ENCODE data around the gene SERPINA9.

SERPINA9 gene

DNA sequence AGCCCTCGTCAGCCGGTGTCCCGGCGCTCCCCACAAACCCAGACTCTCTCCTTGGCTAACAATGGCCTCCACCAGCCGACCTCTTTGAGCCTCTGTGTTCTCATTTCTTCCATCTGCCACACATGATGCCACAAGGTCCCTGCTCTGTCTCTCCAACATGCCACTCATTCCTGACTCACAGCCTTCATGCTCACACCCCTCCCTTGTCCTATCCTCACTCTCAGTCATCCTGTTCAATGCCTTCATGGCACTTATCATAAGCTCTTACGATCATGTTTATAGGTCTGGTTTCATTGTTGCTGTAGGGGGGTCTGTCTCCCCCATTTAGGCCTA is 13.8 kb downstream of the SERPINA9 start:
- no peak overlapping the region for H3K27ac Mint-ChIP-seq
- DNase-seq: no peak
- peaks cover 7% of the 10 kb centered on the region for H3K9me3 Mint-ChIP-seq
- H3K4me3 Mint-ChIP-seq: no peak overlapping the region
- no peaks in the 10 kb centered on the region for H3K4me1 Mint-ChIP-seq (ENCODE audit: low read depth)
- H3K27me3 Mint-ChIP-seq: peaks cover 29% of the 10 kb centered on the region
- H3K36me3 Mint-ChIP-seq (ENCODE audit: low read depth): no peaks in the 10 kb centered on the region

DNA sequence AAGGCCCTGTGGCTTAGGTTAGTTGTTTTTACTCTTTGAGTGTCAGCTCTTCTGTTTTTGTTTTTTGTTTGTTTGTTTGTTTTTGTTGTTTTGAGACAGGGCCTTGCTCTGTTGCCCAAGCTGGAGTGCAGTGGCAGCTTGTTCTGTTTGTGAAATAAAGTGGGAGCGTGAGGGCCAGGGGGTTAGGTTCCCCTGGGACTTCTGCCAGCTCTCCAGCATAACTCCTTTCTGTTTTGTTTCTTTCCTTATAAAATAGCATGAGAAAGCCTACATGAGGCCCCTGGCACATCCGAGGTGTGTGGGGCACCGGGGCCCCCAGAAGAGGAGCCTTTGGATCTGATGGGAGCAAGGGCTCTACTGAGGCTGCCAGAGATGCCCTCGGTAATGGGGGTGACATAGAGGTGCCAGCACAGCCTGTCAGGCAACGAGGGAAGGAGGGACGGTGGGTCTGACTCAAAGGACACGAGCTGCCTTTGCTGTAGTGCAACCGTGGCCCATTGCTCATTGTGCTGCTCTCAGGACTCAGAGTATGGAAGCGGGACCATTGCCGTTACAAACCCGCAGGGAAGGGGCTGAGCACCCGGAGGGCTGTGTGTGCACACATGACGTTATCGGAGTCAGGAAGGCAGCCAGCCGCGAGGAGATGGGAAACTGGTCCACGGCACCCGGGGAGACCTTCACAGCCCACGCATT is 14.3 kb downstream of the SERPINA9 start:
- DNase-seq: no peak
- Mint-ChIP-seq H3K9me3 (peaks cover 7% of the 10 kb centered on the region), H3K36me3 (ENCODE audit: low read depth) (no peaks in the 10 kb centered on the region), H3K27ac (no peak overlapping the region), H3K4me3 (no peak overlapping the region), H3K4me1 (ENCODE audit: low read depth) (no peaks in the 10 kb centered on the region), H3K27me3 (peaks cover 34% of the 10 kb centered on the region)

DNA sequence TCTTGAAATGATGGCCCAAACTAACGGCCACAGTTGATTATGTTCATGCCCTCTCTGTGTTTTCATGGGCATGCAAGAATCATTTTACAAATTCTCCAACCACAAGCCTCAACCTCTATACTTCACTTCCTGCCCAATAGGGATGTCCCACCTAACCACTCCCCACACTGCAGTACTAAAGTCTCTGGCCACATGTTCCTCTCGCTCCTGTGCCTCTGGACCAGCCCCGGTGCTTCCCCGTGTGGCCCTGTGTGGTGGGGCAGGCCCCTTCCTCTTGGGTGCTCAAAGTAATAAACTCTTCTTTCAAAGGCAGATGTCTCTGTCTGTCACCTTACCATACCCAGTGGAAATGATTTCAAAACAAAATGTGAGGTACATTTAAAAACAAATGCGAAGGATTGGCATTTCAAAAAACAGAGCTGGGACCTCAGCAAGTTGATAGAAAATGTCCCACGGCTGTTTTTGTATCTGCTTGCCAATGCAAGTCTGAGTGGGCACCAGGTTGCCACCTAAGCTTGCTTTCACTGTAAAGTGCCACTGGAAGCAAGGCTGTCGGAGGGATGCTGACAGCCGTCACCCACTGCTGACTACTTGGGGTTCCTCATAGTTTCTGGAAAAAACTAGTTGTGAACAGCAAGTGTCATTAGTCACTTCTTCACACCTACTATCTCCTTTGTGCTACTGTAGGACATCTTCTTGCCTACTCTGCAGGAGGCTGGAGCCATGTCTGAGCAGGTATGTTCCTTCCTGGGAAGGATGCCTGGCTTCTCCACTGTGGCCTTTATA is 15.2 kb downstream of the SERPINA9 start:
- H3K27me3 Mint-ChIP-seq: peaks cover 41% of the 10 kb centered on the region
- H3K27ac Mint-ChIP-seq: no peak overlapping the region
- H3K36me3 Mint-ChIP-seq (ENCODE audit: low read depth): no peaks in the 10 kb centered on the region
- DNase-seq: no peak
- H3K4me1 Mint-ChIP-seq (ENCODE audit: low read depth): no peaks in the 10 kb centered on the region
- peaks cover 7% of the 10 kb centered on the region for H3K9me3 Mint-ChIP-seq
- H3K4me3 Mint-ChIP-seq: no peak overlapping the region

DNA sequence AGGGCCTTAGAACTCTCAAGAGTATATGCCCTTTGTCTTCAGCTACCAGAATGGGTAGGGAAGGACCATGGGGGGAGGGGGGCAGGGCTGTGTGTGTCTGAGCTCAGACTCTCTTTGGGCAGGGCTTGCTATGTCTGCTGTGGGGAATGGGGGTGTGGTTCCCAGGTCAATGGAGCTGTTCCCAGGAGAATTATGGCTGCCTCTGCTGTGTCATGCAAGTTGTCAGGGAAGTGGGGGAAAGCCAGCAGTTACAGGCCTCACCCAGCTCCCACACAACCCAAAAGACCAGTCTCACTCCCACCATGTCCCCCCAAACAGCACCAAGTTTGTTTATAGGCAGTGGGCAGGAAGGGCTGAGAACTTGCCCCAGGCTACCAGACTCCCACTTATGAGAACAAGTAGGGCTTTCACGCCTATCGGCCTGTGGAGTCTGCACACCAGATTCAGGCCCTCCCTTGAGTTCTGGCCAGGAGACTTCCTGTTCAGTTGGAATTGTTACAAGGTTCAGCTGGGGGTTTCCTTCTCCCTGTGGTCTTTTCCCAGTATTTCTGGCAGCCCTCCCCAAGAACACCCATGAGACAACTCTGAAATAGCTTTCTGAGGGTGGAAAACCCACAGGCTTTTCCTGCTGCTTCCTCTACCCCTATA is 17.3 kb downstream of the SERPINA9 start:
- no peak for DNase-seq
- Mint-ChIP-seq H3K9me3 (peaks cover 5% of the 10 kb centered on the region), H3K4me3 (no peak overlapping the region), H3K27ac (no peak overlapping the region), H3K27me3 (peaks cover 58% of the 10 kb centered on the region), H3K4me1 (ENCODE audit: low read depth) (no peaks in the 10 kb centered on the region), H3K36me3 (ENCODE audit: low read depth) (no peaks in the 10 kb centered on the region)

DNA sequence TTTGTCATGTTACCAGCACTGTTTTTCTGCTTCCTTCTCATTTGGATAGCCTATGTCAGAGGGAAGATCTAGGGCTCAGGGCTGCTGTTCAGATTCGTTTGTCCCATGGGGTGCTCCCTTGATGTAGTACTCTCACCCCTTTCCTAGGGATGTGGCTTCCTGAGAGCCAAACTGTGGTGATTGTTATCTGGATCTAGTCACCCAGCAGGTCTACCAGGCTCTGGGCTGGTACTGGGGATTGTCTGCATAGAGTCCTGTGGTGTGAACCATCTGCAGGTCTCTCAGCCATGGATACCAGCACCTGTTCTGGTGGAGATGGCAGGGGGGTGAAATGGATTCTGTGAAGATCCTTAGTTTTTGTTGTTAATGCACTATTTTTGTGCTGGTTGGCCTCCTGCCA is 17.9 kb downstream of the SERPINA9 start:
- Mint-ChIP-seq H3K27me3 (peaks cover 63% of the 10 kb centered on the region), H3K9me3 (peaks cover 5% of the 10 kb centered on the region), H3K36me3 (ENCODE audit: low read depth) (no peaks in the 10 kb centered on the region), H3K4me3 (no peak overlapping the region), H3K4me1 (ENCODE audit: low read depth) (no peaks in the 10 kb centered on the region), H3K27ac (no peak overlapping the region)
- DNase-seq: no peak

DNA sequence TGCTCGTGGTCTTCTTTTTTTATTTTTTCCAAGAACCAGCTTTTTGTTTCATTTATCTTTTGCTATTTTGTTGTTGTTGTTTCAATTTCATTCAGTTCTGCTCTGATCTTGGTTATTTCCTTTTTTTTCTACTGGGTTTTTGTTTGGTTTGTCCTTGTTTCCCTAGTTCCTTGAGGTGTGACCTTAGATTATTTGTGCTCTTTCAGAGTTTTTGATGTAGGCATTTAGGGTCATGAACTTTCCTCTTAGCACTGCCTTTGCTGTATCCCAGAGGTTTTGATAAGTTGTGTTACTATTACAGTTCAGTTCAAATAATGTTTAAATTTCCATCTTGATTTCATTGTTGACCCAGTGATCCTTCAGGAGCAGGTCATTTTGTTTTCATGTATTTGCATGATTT is 20.1 kb downstream of the SERPINA9 start:
- Mint-ChIP-seq H3K27ac (no peak overlapping the region), H3K4me3 (no peak overlapping the region), H3K27me3 (peaks cover 56% of the 10 kb centered on the region), H3K9me3 (peaks cover 5% of the 10 kb centered on the region), H3K4me1 (ENCODE audit: low read depth) (no peaks in the 10 kb centered on the region), H3K36me3 (ENCODE audit: low read depth) (no peaks in the 10 kb centered on the region)
- no peak for DNase-seq

DNA sequence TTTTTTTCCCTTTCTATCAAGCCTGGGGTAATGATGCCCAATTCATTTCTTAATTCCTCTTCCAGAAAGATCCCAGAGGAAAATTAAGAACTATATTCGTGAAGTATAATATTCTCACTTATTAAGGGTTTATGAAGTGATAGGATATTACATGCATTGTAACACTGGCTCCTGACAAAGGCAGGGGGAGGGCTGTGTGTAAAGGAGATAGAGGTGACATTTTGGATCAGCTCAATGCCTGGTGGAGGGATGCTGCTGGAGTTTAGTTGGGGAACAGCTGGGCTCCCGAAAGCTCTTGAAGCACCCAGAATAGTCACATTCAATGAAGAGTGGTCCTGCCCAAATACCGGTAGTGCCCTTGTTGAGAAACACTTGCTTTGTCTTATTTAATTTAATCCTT is 24.2 kb downstream of the SERPINA9 start:
- peaks cover 53% of the 10 kb centered on the region for H3K27me3 Mint-ChIP-seq
- peaks cover 5% of the 10 kb centered on the region for H3K9me3 Mint-ChIP-seq
- H3K4me3 Mint-ChIP-seq: no peak overlapping the region
- no peaks in the 10 kb centered on the region for H3K4me1 Mint-ChIP-seq (ENCODE audit: low read depth)
- H3K36me3 Mint-ChIP-seq (ENCODE audit: low read depth): no peaks in the 10 kb centered on the region
- no peak for DNase-seq
- no peak overlapping the region for H3K27ac Mint-ChIP-seq

DNA sequence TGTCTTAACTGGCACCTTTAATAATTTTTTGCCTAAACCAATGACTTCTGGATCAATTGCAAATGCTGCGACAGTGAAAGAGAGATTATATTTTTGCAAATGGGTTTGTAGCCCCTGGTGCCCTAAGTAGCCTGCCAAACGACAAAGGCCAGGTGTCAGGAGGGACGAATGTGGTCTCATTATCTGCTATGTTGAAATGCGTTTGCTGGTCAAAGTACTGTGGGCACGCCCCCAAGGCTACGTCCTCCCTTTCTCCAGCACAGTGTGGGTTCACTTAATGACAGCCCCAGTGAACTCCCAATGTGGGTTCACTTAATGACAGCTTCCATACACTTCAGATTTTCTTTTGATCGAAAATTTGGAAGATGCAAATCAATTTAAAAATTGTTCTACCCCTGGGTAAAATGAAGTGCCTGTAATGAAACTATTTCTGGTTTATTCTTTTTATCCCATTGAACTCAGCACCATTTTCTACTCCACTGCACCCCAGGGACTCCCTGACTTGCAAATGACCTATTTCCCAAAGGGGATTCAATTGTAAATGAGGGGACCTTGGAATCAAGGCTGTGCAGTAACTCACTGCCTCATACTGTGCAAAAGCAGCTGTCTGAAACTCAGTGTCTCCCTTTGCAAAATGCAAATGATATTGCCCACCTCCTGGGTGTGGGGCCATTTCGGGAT is 24.8 kb downstream of the SERPINA9 start:
- H3K9me3 Mint-ChIP-seq: peaks cover 5% of the 10 kb centered on the region
- H3K27me3 Mint-ChIP-seq: peaks cover 48% of the 10 kb centered on the region
- no peak overlapping the region for H3K27ac Mint-ChIP-seq
- no peak for DNase-seq
- H3K36me3 Mint-ChIP-seq (ENCODE audit: low read depth): no peaks in the 10 kb centered on the region
- no peaks in the 10 kb centered on the region for H3K4me1 Mint-ChIP-seq (ENCODE audit: low read depth)
- no peak overlapping the region for H3K4me3 Mint-ChIP-seq

DNA sequence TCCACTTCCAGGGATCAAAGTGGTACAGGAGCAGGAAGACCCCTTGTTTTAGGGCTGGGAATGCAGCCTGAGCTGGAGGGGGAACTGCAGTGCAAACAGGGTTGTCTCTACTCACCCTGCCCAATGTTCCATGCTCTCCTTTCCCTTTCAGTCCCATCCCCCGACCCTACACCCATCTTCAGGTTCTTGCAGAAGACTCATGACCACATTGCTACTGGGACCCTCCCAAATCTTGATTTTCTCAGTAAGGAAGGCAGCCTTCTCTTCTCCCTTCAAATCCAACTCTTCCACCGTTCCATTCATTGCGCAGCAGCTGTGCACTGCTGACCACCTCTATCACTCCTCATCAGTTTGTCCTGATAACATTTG is 25.3 kb downstream of the SERPINA9 start:
- no peak for DNase-seq
- peaks cover 44% of the 10 kb centered on the region for H3K27me3 Mint-ChIP-seq

DNA sequence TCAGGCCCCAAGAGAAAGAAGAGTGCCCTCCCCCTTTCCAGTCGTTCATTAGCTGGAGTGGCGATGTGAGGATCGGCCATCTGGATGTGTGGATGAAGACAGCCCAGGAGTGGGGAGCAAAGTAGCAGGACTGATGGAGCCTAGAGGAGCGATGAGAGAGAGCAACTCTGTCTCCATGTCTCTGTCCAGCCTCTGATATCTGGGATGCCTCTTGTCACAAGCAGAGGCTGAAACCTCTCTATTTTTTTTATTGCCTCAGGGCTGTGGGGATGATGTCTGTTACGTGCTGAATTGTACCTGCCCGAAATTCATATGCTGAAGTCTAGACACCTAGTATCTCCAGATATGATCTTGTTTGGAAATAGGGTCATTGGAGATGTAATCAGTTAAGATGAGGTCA is 26.1 kb downstream of the SERPINA9 start:
- DNase-seq: no peak
- peaks cover 40% of the 10 kb centered on the region for H3K27me3 Mint-ChIP-seq
- H3K36me3 Mint-ChIP-seq (ENCODE audit: low read depth): no peaks in the 10 kb centered on the region
- H3K4me1 Mint-ChIP-seq (ENCODE audit: low read depth): no peaks in the 10 kb centered on the region
- H3K27ac Mint-ChIP-seq: no peak overlapping the region
- no peak overlapping the region for H3K4me3 Mint-ChIP-seq
- H3K9me3 Mint-ChIP-seq: no peaks in the 10 kb centered on the region

More for the DNA sequence above, 25.3 kb downstream of the SERPINA9 start:
- no peaks in the 10 kb centered on the region for H3K36me3 Mint-ChIP-seq (ENCODE audit: low read depth)
- no peak overlapping the region for H3K27ac Mint-ChIP-seq
- no peak overlapping the region for H3K4me3 Mint-ChIP-seq
- H3K4me1 Mint-ChIP-seq (ENCODE audit: low read depth): no peaks in the 10 kb centered on the region
- H3K9me3 Mint-ChIP-seq: peaks cover 1% of the 10 kb centered on the region

DNA sequence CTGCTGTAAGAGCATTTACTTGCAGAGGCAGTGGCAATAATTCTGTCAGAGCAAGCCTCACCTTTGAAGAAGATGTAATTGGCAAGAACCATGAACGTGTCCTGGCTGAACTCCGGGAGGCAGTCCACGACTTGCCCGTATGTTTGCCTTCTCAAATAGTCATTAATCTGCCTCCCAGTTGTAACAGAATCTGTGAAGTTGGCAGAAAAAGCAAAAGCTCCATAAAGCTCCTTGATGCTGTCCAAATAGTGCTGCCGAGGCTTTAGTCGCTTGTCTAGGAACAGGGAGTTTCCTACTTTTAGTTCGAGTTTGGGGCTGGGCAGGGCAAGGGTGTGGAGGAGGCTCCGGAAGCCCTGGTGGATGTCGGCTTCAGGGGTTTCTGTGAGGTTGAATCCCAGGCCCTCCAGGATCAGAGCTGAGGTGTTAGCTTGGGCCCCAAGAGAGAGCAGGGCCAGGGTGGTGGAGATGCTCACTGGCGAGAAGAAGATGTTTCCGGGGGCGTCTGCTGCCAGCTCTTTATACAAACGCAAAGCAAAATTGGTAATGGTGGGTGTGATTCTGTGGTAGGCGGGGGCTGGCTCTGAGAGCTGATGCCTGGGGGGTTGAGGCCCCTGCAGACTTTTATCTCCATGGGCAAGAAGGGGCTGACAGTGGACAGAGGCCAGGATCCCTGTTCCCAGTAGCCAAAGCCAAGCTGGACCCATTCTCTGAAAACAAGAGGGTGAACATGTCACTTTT is 27.8 kb downstream of the SERPINA9 start:
- no peak overlapping the region for H3K27ac Mint-ChIP-seq
- peaks cover 24% of the 10 kb centered on the region for H3K27me3 Mint-ChIP-seq
- no peaks in the 10 kb centered on the region for H3K9me3 Mint-ChIP-seq
- H3K36me3 Mint-ChIP-seq (ENCODE audit: low read depth): no peaks in the 10 kb centered on the region
- no peaks in the 10 kb centered on the region for H3K4me1 Mint-ChIP-seq (ENCODE audit: low read depth)
- no peak for DNase-seq
- no peak overlapping the region for H3K4me3 Mint-ChIP-seq

DNA sequence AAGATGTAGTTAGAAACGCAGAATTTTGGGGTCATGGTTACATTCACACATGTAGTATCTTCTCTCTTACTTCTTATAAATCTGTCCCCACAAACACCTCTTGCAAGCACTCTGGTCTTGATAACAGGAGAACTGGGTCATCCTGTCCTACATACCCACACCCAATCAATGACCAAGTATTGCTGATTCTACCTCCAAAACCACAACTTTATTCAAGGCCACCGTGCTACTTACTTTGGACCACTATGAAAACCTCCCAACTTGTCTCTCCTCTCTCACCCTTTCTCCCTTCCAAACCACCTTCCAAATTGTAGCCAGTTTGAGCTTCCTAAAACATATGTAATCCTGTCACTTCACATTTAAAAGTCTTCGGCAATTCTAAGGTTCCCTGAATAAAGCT is 28.8 kb downstream of the SERPINA9 start:
- Mint-ChIP-seq H3K27ac (no peak overlapping the region), H3K36me3 (ENCODE audit: low read depth) (no peaks in the 10 kb centered on the region), H3K9me3 (no peaks in the 10 kb centered on the region), H3K27me3 (peaks cover 20% of the 10 kb centered on the region), H3K4me1 (ENCODE audit: low read depth) (no peaks in the 10 kb centered on the region), H3K4me3 (no peak overlapping the region)
- no peak for DNase-seq

DNA sequence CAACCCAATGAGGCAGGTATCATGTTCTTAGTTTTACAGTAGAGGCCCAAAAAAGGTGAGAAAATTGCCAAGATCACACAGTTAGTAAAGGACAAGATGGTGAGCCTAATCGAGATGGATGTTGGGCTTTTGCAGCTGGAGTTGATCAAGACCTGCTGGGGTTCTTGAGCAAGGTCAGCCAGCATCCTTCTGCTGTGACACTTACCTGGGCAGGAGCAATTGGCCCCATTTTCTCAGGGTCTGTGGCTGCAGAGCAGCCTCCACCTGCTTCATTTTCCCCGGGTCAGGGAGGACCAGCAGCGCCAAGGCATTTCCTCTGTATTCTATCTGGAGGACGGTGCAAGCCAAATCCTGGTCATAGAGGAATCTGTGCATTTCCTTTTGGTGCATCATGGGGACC is 29.9 kb downstream of the SERPINA9 start:
- no peaks in the 10 kb centered on the region for H3K4me1 Mint-ChIP-seq (ENCODE audit: low read depth)
- H3K36me3 Mint-ChIP-seq (ENCODE audit: low read depth): no peaks in the 10 kb centered on the region
- H3K9me3 Mint-ChIP-seq: no peaks in the 10 kb centered on the region
- no peak overlapping the region for H3K27ac Mint-ChIP-seq
- H3K4me3 Mint-ChIP-seq: no peak overlapping the region
- H3K27me3 Mint-ChIP-seq: peaks cover 27% of the 10 kb centered on the region
- no peak for DNase-seq

DNA sequence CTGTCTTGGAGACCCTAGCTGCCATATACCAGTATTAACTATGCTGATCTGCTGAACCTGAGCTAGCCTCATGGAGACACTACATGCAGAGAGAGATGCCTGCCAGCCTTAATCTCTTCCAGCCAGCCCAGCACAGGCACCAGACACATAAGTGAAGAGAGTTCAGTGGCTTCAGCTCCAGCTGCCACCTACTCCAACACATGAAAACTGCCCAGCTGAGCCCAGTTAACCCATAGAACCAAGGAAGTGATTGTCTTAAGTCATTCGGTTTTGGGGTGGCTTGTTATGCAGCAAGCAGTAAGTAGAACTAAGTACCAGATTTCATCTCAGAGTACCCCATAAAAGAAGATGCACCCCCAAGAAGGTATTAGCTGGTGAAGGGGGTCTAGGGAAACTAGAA is 31.0 kb downstream of the SERPINA9 start:
- DNase-seq: no peak
- Mint-ChIP-seq H3K4me3 (no peak overlapping the region), H3K27ac (no peak overlapping the region), H3K9me3 (no peaks in the 10 kb centered on the region), H3K27me3 (peaks cover 21% of the 10 kb centered on the region), H3K4me1 (ENCODE audit: low read depth) (no peaks in the 10 kb centered on the region), H3K36me3 (ENCODE audit: low read depth) (no peaks in the 10 kb centered on the region)
